ENCODE data around the gene SLC7A14. TPM values are rescaled to one million over a fixed set of nuclear protein-coding genes. Genes with fewer than 3 reads are reported as not detected.

The SLC7A14 gene
- total and polyA plus RNA-seq, 2 of the 13 experiments (the other 11 are each of a cell fraction or from before 2014, with no cell fraction given): not detected

GRCh38 chr3:170425491-170426239 lies 160.2 kb downstream of the SLC7A14 start (continued):
- peak; percentile 60; the same call in 1 of the 2 replicates for TF ChIP-seq ZMYM4 (CRISPR knock-in tag; IDR thresholded peaks at IDR 0.05)
- TF ChIP-seq TFAP4 (IDR thresholded peaks at IDR 0.05; ENCODE audit: borderline replicate concordance, low read depth): 0 out of 2 replicates have a peak, but pooled peaks have one; percentile 61
- 0 out of 2 replicates have a peak, but pooled peaks have one; percentile 37 for TF ChIP-seq THAP11 (CRISPR knock-in tag; IDR thresholded peaks at IDR 0.05)
- no peak for TF ChIP-seq PHF5A (CRISPR knock-in tag; IDR thresholded peaks at IDR 0.05; ENCODE audit: low read depth, unreplicated experiment)
- peak; percentile 77 for TF ChIP-seq ZNF687 (CRISPR knock-in tag; IDR thresholded peaks at IDR 0.05)
- no peak for TF ChIP-seq ZNF501 (CRISPR knock-in tag; IDR thresholded peaks at IDR 0.05)
- TF ChIP-seq FOXC1 (CRISPR knock-in tag; IDR thresholded peaks at IDR 0.05; ENCODE audit: borderline replicate concordance): no peak
- no peak for TF ChIP-seq PAWR (CRISPR knock-in tag; IDR thresholded peaks at IDR 0.05; ENCODE audit: borderline replicate concordance)
- TF ChIP-seq ESRRA (CRISPR knock-in tag; IDR thresholded peaks at IDR 0.05; ENCODE audit: low read depth): peak; percentile 45; the same call in 1 of the 2 replicates
- peak; percentile 76 for TF ChIP-seq TAF1 (CRISPR knock-in tag; IDR thresholded peaks at IDR 0.05)
- peak; percentile 67; the same call in 1 of the 2 replicates for TF ChIP-seq ZNF274 (CRISPR knock-in tag; IDR thresholded peaks at IDR 0.05)
- TF ChIP-seq ZNF550 (CRISPR knock-in tag; IDR thresholded peaks at IDR 0.05; ENCODE audit: borderline replicate concordance): no peak
- no peak for TF ChIP-seq ZNF766 (CRISPR knock-in tag; IDR thresholded peaks at IDR 0.05; ENCODE audit: borderline replicate concordance)
- no peak for TF ChIP-seq ZNF841 (CRISPR knock-in tag; IDR thresholded peaks at IDR 0.05; ENCODE audit: borderline replicate concordance)
- TF ChIP-seq ZNF263 (CRISPR knock-in tag; IDR thresholded peaks at IDR 0.05): 0 out of 2 replicates have a peak, but pooled peaks have one; percentile 46
- TF ChIP-seq ZNF672 (CRISPR knock-in tag; IDR thresholded peaks at IDR 0.05): no peak
- peak; percentile 56; the same call in 1 of the 2 replicates for TF ChIP-seq ZNF747 (CRISPR knock-in tag; IDR thresholded peaks at IDR 0.05; ENCODE audit: borderline replicate concordance)
- peak; percentile 82 for TF ChIP-seq SOX5 (CRISPR knock-in tag; IDR thresholded peaks at IDR 0.05; ENCODE audit: borderline replicate concordance)
- TF ChIP-seq KDM1A (CRISPR knock-in tag; IDR thresholded peaks at IDR 0.05): 0 out of 2 replicates have a peak, but pooled peaks have one; percentile 27
- no peak for TF ChIP-seq MAFK (conservative IDR thresholded peaks at IDR 0.05 in 1 of 2, IDR thresholded peaks at IDR 0.05 in 1 of 2; ENCODE audit: low read length in 2 of 2)
- TF ChIP-seq ZNF749 (CRISPR knock-in tag; IDR thresholded peaks at IDR 0.05; ENCODE audit: borderline replicate concordance): 0 out of 2 replicates have a peak, but pooled peaks have one; percentile 30
- TF ChIP-seq ZNF572 (CRISPR knock-in tag; IDR thresholded peaks at IDR 0.05): no peak
- no peak for TF ChIP-seq SMAD3 (CRISPR knock-in tag; IDR thresholded peaks at IDR 0.05)
- TF ChIP-seq ASH2L (IDR thresholded peaks at IDR 0.05; ENCODE audit: insufficient read length, low read depth, low read length): peak; percentile 66
- TF ChIP-seq BHLHE40 (IDR thresholded peaks at IDR 0.05; ENCODE audit: low read length): no peak
- TF ChIP-seq TCF7 (IDR thresholded peaks at IDR 0.05; ENCODE audit: low read depth): peak; percentile 43; the same call in 1 of the 2 replicates
- peak; percentile 78; the same call in 1 of the 2 replicates for TF ChIP-seq ZNF598 (CRISPR knock-in tag; IDR thresholded peaks at IDR 0.05; ENCODE audit: borderline replicate concordance)
